ENCODE data around the gene GRM4. TPM values are rescaled to one million over a fixed set of nuclear protein-coding genes. Genes with fewer than 3 reads are reported as not detected.

Gene GRM4
- polyA plus RNA-seq, 1 of the 3 experiments (the other 2 are of a cell fraction) = not detected

- H3K4me3 ChIP-seq (ENCODE audit: low read depth in 2 of 2, low read length in 1 of 2) = no peak overlapping the region
- H3K4me1 ChIP-seq (ENCODE audit: control insufficient read depth in 1 of 2, insufficient read depth in 2 of 2, low read depth in 1 of 2, low read length in 1 of 2) = no peaks in the 10 kb centered on the region
- ChIA-PET CTCF (interaction anchor here (0.7 to 3.9 kb wide), 2 partner anchors 35 to 64 kb away, joined by 3 to 13 read pairs; no protein-coding TSS in a partner anchor), POLR2A (no interaction called here)
- no peak overlapping the region for H3K27ac ChIP-seq (ENCODE audit: low read depth in 2 of 2, low read length in 1 of 2)
- H3K27me3 ChIP-seq (ENCODE audit: insufficient read depth) = 0 out of 2 replicates have a peak, but pooled peaks cover 10% of the 10 kb centered on the region
- WGBS (ENCODE audit: low lambda C conversion rate) = 44% methylated on average over 6 of the region's 9 CpGs
- no peak for DNase-seq
- no peak overlapping the region for H2AFZ ChIP-seq (ENCODE audit: low read depth)
- H4K20me1 ChIP-seq (ENCODE audit: insufficient read depth) = no peaks in the 10 kb centered on the region
- TF ChIP-seq MXI1 (IDR thresholded peaks at IDR 0.05; ENCODE audit: low read depth, low read length) = no peak
- H3K4me2 ChIP-seq = no peak overlapping the region
- H3K79me2 ChIP-seq (ENCODE audit: insufficient read depth) = no peaks in the 10 kb centered on the region
- H3K9me2 ChIP-seq = no peaks in the 10 kb centered on the region
- no peak overlapping the region for H3K9ac ChIP-seq
- H3K9me3 ChIP-seq = no peaks in the 10 kb centered on the region
- H3K36me3 ChIP-seq (replicated peaks in 1 of 2; ENCODE audit: control insufficient read depth in 1 of 2, insufficient read depth in 2 of 2, low read length in 1 of 2) = no peaks in the 10 kb centered on the region
- H3F3A ChIP-seq (replicated peaks; ENCODE audit: insufficient read depth) = no peaks in the 10 kb centered on the region
Measured at GRCh38 chr6:34090529-34090928, 55.4 kb downstream of the GRM4 start.

GRCh38 chr6:34086558-34086957 lies 59.3 kb downstream of the GRM4 start:
- ChIA-PET CTCF (interaction anchor here (0.9 kb wide), 2 partner anchors 31 to 58 kb away, joined by 3 to 5 read pairs; no protein-coding TSS in a partner anchor), POLR2A (no interaction called here)
- Histone ChIP-seq H3F3A (replicated peaks; ENCODE audit: insufficient read depth) (no peaks in the 10 kb centered on the region), H3K4me1 (ENCODE audit: control insufficient read depth in 1 of 2, insufficient read depth in 2 of 2, low read depth in 1 of 2, low read length in 1 of 2) (no peaks in the 10 kb centered on the region), H3K9me3 (no peaks in the 10 kb centered on the region), H3K27ac (ENCODE audit: low read depth in 2 of 2, low read length in 1 of 2) (no peak overlapping the region), H3K9ac (no peak overlapping the region), H3K9me2 (no peaks in the 10 kb centered on the region), H3K79me2 (ENCODE audit: insufficient read depth) (no peaks in the 10 kb centered on the region), H4K20me1 (ENCODE audit: insufficient read depth) (no peaks in the 10 kb centered on the region), H3K4me3 (ENCODE audit: low read depth in 2 of 2, low read length in 1 of 2) (no peak overlapping the region), H3K27me3 (ENCODE audit: insufficient read depth) (no peaks in the 10 kb centered on the region), H3K4me2 (no peak overlapping the region), H2AFZ (ENCODE audit: low read depth) (no peak overlapping the region), H3K36me3 (replicated peaks in 1 of 2; ENCODE audit: control insufficient read depth in 1 of 2, insufficient read depth in 2 of 2, low read length in 1 of 2) (no peaks in the 10 kb centered on the region)
- TF ChIP-seq RAD21 (IDR thresholded peaks at IDR 0.05; ENCODE audit: low read length) (no peak), USF2 (IDR thresholded peaks at IDR 0.05; ENCODE audit: borderline replicate concordance, low read depth, low read length) (no peak), SMC3 (IDR thresholded peaks at IDR 0.05; ENCODE audit: low read depth, low read length) (no peak)
- DNase-seq = no peak
- WGBS (ENCODE audit: low lambda C conversion rate) = 56% methylated on average over 2 of the region's 2 CpGs

- no peaks in the 10 kb centered on the region for H3K36me3 ChIP-seq (replicated peaks in 1 of 2; ENCODE audit: control insufficient read depth in 1 of 2, insufficient read depth in 2 of 2, low read length in 1 of 2)
- H3K27me3 ChIP-seq (ENCODE audit: insufficient read depth) = no peaks in the 10 kb centered on the region
- no peak overlapping the region for H3K4me3 ChIP-seq (ENCODE audit: low read depth in 2 of 2, low read length in 1 of 2)
- no peaks in the 10 kb centered on the region for H3K9me2 ChIP-seq
- H3K79me2 ChIP-seq (ENCODE audit: insufficient read depth) = no peaks in the 10 kb centered on the region
- H3F3A ChIP-seq (replicated peaks; ENCODE audit: insufficient read depth) = no peaks in the 10 kb centered on the region
- ChIA-PET CTCF (interaction anchor here (0.5 kb wide), 1 partner anchor 271 kb away, joined by 3 read pairs; no protein-coding TSS in a partner anchor), POLR2A (no interaction called here)
- no peak overlapping the region for H3K9ac ChIP-seq
- no peak for DNase-seq
- H2AFZ ChIP-seq (ENCODE audit: low read depth) = no peak overlapping the region
- no peak for TF ChIP-seq ELF1 (IDR thresholded peaks at IDR 0.05)
- no peak overlapping the region for H3K27ac ChIP-seq (ENCODE audit: low read depth in 2 of 2, low read length in 1 of 2)
- no peaks in the 10 kb centered on the region for H3K9me3 ChIP-seq
- no peaks in the 10 kb centered on the region for H4K20me1 ChIP-seq (ENCODE audit: insufficient read depth)
- 62% methylated on average over 13 of the region's 14 CpGs for WGBS (ENCODE audit: low lambda C conversion rate)
- no peaks in the 10 kb centered on the region for H3K4me1 ChIP-seq (ENCODE audit: control insufficient read depth in 1 of 2, insufficient read depth in 2 of 2, low read depth in 1 of 2, low read length in 1 of 2)
- H3K4me2 ChIP-seq = no peak overlapping the region
Measured at GRCh38 chr6:34085453-34086170, 60.3 kb downstream of the GRM4 start.

All from SK-N-SH (cell line).